GM21717 (cell line): Measurements from ENCODE around the gene TFDP1.
"Not testable (repeated sequence)": the region's sequence is repeated elsewhere in the genome, so short reads cannot be mapped to it uniquely, and the experiment has no call there.

ENCODE experiments used
- ATAC-seq: cut with Tn5 transposase; IDR thresholded peaks from one replicate; pipeline ENCODE4 v1.9.1; 2021; ENCODE audit warnings: mild to moderate bottlenecking, moderate library complexity; ENCODE audit not compliant: unreplicated experiment

TFDP1 gene

DNA sequence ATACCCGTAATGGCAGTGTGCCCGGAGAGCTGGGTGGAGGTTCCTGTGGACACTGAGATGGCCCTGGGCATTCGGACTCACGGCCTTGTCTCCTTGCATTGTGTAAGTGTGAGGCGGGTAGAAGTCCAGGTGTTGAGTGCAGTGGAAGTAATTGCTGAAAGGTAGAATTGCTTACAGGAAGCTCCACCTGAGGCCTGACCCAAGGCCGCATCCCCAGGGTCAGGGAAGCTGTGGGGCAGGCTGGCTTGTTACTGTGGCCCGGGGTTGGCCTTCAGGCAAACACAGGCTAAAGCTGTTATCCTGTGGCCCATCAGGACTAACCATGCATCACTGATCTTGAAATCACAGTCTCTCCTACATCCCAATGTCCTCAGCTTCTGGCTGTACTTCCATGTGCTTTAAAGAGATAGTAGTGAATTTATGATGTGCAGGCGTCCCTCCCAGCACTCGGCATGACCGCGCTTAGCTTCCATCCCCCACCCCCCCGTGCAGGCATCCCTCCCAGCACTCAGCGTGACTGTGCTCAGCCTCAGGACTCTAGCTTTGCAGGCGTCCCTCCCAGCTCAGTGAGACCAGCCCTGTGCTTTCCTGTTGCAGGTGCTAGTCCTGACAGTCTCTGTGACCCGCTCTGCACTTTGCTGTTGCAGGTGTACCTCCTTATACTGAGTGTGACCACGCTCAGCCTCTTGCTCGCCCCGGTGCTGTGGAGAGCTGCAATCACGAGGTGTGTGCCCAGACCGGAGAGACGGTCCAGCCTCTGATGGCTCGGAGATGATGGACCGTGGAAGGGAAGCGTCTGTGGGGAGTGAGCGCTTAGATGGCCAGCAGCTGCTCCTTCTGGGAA, 35.6 kb upstream of the TFDP1 start:
- ATAC-seq: no peak

DNA sequence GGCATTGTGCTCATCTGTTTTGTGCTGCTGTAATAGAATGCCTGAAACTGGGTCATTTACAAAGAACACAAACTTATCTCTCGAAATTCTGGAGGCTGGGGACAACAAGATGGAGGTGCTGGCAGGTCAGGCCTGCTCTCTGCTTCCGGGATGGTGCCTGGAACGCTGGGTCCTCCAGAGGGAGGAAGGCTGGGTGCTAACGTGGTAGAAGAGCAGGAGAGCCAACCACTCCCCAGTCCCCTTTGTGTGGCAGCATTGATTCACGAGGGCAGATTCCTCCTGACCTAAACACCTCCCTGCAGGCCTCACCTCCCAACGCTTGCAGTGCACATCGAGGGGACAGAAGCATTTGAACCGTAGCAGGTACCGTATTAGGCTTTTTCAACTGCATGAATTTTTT, 34.1 kb upstream of the TFDP1 start:
- ATAC-seq: no peak

- ATAC-seq: no peak
Observed at GRCh38 chr13:113551081-113552000, 33.2 kb upstream of the TFDP1 start.

DNA sequence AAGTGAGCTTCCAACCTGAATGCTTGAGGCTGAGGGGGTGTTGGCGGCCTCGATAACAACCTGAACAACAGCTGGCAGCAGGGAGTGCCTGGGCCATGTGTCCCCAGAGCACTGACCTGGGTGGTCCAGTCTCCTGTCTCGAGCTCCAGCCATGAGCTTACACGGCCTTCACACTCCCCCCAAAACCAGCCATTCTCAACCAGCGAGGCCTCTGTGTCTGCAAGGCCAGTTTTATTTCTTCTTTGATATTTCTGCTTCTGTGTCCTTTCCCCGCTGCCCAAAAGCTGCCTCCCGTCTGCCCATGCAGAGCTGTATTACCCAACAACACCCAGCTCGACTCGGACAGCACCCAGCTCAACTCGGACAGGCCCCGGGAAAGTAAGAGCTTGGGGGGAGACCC, 32.5 kb upstream of the TFDP1 start:
- ATAC-seq: no peak

- ATAC-seq: no peak
Observed at GRCh38 chr13:113552786-113553434, 31.6 kb upstream of the TFDP1 start.

GRCh38 chr13:113553511-113554332, 30.8 kb upstream of the TFDP1 start:
- ATAC-seq: no peak

DNA sequence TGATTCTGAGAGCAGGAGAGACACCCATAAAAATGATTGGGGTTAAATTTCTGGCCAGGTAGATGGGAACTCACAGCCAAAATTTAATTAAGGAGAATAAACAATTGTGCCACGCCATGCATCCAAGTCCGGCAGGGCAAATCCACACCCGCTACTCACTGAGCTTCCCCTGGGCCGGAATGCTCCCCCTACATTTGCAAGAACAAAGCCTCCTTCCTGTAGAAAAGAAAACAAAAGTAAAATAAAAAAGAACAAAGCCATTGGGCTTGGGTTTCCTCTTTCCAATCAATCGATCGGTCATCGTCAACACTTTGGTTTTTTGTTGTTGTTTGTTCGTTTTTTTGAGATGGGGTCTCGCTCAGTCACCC, 30.2 kb upstream of the TFDP1 start:
- ATAC-seq: no peak

- no peak for ATAC-seq
Observed at GRCh38 chr13:113555141-113555540, 29.4 kb upstream of the TFDP1 start.

DNA sequence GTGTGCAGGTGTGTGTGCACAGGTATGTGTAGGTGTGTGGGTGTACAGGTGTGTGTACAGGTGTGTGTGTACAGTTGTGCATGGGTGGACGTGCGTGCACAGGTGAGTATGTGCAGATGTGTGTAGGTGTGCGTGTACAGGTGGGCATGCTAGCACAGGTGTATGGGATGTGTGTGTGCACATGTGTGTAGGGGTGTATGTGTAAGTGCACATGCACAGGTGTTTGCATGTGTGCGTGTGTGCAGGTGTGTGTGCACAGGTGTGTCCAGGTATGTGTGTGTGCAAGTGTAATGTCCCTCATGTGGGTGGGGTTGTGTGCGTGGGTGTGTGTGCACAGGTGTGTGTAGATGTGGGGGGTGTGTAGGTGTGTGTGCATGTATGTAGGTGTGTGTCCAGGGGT, 27.5 kb upstream of the TFDP1 start:
- no peak for ATAC-seq

DNA sequence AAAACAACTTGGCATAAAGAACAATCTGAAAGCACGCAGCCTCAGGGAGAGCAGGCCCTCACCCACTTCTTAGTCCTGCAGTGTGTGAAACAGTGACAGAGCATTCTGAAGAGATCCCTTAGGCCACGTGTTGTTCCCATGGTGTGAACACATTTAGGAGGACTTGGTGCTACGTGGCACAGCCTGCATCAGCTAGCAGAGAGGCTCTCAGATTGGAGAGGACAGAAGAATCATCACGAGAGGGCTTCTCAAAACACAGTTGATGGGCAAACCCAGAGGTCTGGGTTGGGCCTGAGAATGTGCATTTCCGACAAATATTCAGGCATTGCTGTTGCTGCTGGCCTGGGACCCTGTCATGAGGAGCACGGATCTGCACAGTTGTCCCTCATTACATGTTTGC, 26.1 kb upstream of the TFDP1 start:
- ATAC-seq: no peak

DNA sequence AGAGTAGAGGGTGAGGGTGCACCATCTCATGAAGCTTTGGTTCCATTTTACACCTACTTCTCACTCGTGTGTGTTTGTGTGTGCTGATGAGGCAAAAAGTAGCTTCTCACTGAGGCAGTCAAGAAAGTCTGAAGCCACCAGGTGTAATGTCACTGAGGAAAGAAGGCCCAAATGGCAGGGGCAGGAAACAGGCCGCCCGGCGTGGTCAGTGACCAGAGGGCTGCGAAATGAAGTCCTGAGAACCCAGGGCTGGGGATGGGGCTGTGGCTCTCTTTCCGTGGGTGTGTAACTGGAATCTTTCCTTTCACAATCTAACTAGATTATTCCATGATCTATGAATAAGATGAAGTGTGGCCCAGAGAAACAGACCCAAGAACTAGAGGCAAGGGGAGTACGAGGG, 25.5 kb upstream of the TFDP1 start:
- ATAC-seq: no peak

- ATAC-seq: no peak
Observed at GRCh38 chr13:113559901-113560644, 24.5 kb upstream of the TFDP1 start.

DNA sequence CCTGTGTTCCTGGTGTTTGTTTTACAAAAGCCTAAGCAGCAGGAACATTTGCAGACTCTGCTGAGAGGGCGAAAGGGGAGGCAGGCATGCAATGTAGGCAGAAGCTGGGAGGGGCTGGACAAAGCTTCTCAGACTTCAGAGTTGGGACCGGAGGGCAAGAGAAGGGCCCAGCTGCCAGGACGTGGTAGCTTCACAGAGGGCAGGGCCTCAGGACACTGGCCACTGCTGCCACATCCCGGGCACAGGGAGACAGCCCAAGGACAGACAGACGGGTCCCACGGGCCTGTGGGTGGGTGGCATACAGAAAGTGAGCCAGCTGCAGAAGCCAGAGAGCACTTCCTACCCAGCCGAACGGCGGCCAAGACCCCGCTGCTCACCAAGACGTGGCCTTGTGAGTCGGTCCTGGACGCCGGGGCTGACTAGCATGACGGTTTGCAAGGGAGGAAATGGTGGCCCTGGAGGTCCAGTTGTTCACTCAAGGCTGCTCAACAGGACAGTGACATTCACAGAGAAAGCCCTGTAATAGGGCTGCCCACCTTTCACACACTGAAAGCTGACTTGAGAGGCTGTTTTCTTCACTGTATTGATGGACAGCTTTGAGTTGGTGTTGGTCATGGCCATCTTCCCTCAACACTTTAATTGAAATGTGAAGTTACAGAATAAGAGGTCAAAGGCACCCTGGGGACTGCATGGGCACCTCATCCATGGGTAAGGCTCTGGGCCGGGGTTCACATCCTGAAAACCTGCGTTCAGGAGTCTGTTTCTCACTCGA, 23.7 kb upstream of the TFDP1 start:
- ATAC-seq: no peak

- no peak for ATAC-seq
Observed at GRCh38 chr13:113561417-113562084, 23.0 kb upstream of the TFDP1 start.

DNA sequence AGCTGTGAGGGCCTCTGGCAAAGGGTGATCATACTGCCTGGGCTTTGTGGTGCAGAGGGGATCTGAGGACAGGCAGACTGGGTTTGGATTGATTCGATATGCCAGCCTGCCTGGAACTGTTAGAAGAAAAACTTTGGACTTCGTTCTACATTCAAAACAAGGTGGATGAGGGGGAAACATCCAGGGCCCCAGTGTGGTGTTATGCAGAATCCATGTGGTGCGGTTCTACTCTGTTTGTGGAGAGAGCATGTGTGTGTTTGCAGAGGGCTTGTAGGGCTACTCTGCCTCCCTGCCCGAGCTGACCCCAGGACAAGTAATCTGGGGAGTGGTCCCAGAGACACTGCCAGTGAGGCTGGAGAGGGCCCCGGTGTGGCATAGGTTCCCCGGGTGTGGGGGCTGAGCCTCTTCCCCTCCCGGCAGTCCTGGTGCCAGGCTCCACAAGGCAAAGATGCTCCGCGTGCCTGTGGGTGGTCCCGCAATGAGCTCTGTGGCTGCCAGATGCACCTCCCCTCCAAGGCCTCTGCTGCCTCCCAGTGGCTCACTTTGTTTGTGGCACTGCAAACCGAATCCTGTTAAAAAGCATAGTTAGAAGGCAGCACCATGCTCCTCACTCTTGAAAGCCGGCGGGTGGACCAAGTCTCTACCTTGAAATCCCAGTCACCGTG, 22.3 kb upstream of the TFDP1 start:
- ATAC-seq: no peak

GRCh38 chr13:113562844-113563243, 21.7 kb upstream of the TFDP1 start:
- no peak for ATAC-seq

GRCh38 chr13:113563511-113563910, 21.0 kb upstream of the TFDP1 start:
- not testable (repeated sequence) for ATAC-seq
